Stimulated activated CD8-positive, alpha-beta memory T cell treated with anti-CD3 and anti-CD28 coated beads, Interleukin-2, amount 100 ng/mL, for 1 hour (primary cell): ENCODE measurements around the gene LPXN.

Experiments
- DNase-seq, 2 donors: peaks; one replicate each; pipeline ENCODE4 v3.0.0-alpha.2; 2020; ENCODE audit warnings: low read depth in 2 of 2

The LPXN gene

GRCh38 chr11:58524232-58525036 is 51.2 kb downstream of the LPXN start:
- peak in 1 of 2 donors; percentile 19 for DNase-seq

GRCh38 chr11:58513747-58514367 is 61.8 kb downstream of the LPXN start:
- DNase-seq: no peak

- DNase-seq: no peak
Measured at GRCh38 chr11:58511636-58512035, 64.0 kb downstream of the LPXN start.

- no peak for DNase-seq
Measured at GRCh38 chr11:58509748-58510147, 65.9 kb downstream of the LPXN start.

GRCh38 chr11:58508814-58509213 is 66.8 kb downstream of the LPXN start:
- DNase-seq: no peak

- no peak for DNase-seq
Measured at GRCh38 chr11:58508005-58508404, 67.7 kb downstream of the LPXN start, which contains the start of gene OR5B21. TSS of gene OR5B21 (minus strand) at chr11:58508105. CDS start at chr11:58508105, 0 bp downstream.

GRCh38 chr11:58507355-58507754 is 68.3 kb downstream of the LPXN start:
- DNase-seq: no peak

- no peak for DNase-seq
Measured at GRCh38 chr11:58506935-58507334, 68.7 kb downstream of the LPXN start.

GRCh38 chr11:58505849-58506248 is 69.8 kb downstream of the LPXN start:
- no peak for DNase-seq

GRCh38 chr11:58504232-58504631 is 71.4 kb downstream of the LPXN start:
- DNase-seq: no peak

- DNase-seq: no peak
Measured at GRCh38 chr11:58503361-58503856, 72.2 kb downstream of the LPXN start.

- no peak for DNase-seq
Measured at GRCh38 chr11:58502004-58502403, 73.7 kb downstream of the LPXN start.

- peak in 1 of 2 donors; percentile 0 for DNase-seq
Measured at GRCh38 chr11:58498464-58498863, 77.2 kb downstream of the LPXN start.

- no peak for DNase-seq
Measured at GRCh38 chr11:58497951-58498350, 77.7 kb downstream of the LPXN start.

GRCh38 chr11:58495906-58496305 is 79.8 kb downstream of the LPXN start:
- DNase-seq: no peak

GRCh38 chr11:58494101-58494500 is 81.6 kb downstream of the LPXN start:
- no peak for DNase-seq

GRCh38 chr11:58493676-58494075 is 82.0 kb downstream of the LPXN start:
- DNase-seq: no peak

- no peak for DNase-seq
Measured at GRCh38 chr11:58490827-58491226, 84.8 kb downstream of the LPXN start.

- no peak for DNase-seq
Measured at GRCh38 chr11:58487170-58487569, 88.5 kb downstream of the LPXN start.

GRCh38 chr11:58485961-58486360 is 89.7 kb downstream of the LPXN start:
- DNase-seq: no peak
